H1 (cell line): ENCODE results near the gene CAMKMT. TPM values are rescaled to one million over a fixed set of nuclear protein-coding genes. Genes with fewer than 3 reads are reported as not detected.

Experiments
- CTCF ChIA-PET: fragments of 300-600 bp; sonication (Branson Sonifier 250); formaldehyde crosslinking; loops from one replicate; lab custom pipeline; 2021; ENCODE audit not compliant: partially characterized antibody; lab: Charles Lee
- POLR2A ChIA-PET: fragments of 300-600 bp; sonication (Branson Sonifier 250); formaldehyde crosslinking; loops from one replicate; lab custom pipeline; 2021; ENCODE audit warnings: inconsistent platforms; ENCODE audit not compliant: partially characterized antibody; lab: Charles Lee
- DNase-seq, 2 experiments: peaks; one replicate each; pipeline versions ENCODE4 v3.0.0 to v3.0.0-alpha.2; 2010 to 2022; ENCODE audit warnings: low spot score in 2 of 2, low read depth in 1 of 2, mixed read lengths in 1 of 2
- FAIRE-seq: peaks from 2 replicates; lab custom pipeline; 2011; peaks lifted over from hg19 to GRCh38; lab: Jason Lieb, UNC
- H2AFZ ChIP-seq: 2 replicates; pipeline ENCODE4 v1.8.1; 2012; ENCODE audit warnings: low read length, inconsistent platforms
- H2AK5ac ChIP-seq: 2 replicates; pipeline ENCODE4 v1.6.1; 2013; ENCODE audit warnings: low read depth, low read length
- H2BK120ac ChIP-seq: replicated peaks from 2 replicates; pipeline ENCODE3; 2013; ENCODE audit warnings: low read depth, low read length, inconsistent platforms
- H2BK12ac ChIP-seq: 2 replicates; pipeline ENCODE4 v1.6.1; 2013; ENCODE audit warnings: low read depth, low read length
- H2BK15ac ChIP-seq: 2 replicates; pipeline ENCODE4 v1.6.1; 2013; ENCODE audit warnings: low read length
- H2BK20ac ChIP-seq: 2 replicates; pipeline ENCODE4 v1.6.1; 2013; ENCODE audit warnings: low read length
- H2BK5ac ChIP-seq: 2 replicates; pipeline ENCODE4 v1.6.1; 2013; ENCODE audit warnings: low read depth, low read length
- H3K14ac ChIP-seq: 2 replicates; pipeline ENCODE4 v1.6.1; 2013; ENCODE audit warnings: inconsistent platforms; ENCODE audit not compliant: insufficient read length
- H3K18ac ChIP-seq: 2 replicates; pipeline ENCODE4 v1.6.1; 2013; ENCODE audit warnings: low read length; ENCODE audit errors: extremely low read depth
- H3K23ac ChIP-seq: 2 replicates; pipeline ENCODE4 v1.6.1; 2013; ENCODE audit warnings: inconsistent platforms; ENCODE audit not compliant: insufficient read length
- H3K23me2 ChIP-seq: 2 replicates; pipeline ENCODE4 v1.6.1; 2013; ENCODE audit warnings: low read depth, low read length
- H3K27ac ChIP-seq: 2 replicates; pipeline ENCODE4 v1.6.1; 2011; ENCODE audit warnings: low read depth, low read length, inconsistent platforms
- H3K27me3 ChIP-seq, 4 experiments: replicated peaks in 1 of 4; 1 replicate in 1 of 4; 2 replicates in 3 of 4; pipeline versions ENCODE4 v1.6.1 to v1.8.1; 2011 to 2013; ENCODE audit warnings: low read length in 3 of 4, mild to moderate bottlenecking in 3 of 4, inconsistent platforms in 2 of 4, mixed read lengths in 2 of 4, moderate library complexity in 1 of 4; ENCODE audit not compliant: control insufficient read depth in 3 of 4, insufficient read depth in 3 of 4; ENCODE audit errors: extremely low read depth in 1 of 4
- H3K36me3 ChIP-seq, 4 experiments: 2 replicates each; pipeline versions ENCODE4 v1.6.1 to v1.8.1; 2011 to 2013; ENCODE audit warnings: mild to moderate bottlenecking in 4 of 4, low read length in 3 of 4, moderate library complexity in 2 of 4, control low read depth in 1 of 4, inconsistent platforms in 1 of 4; ENCODE audit not compliant: insufficient read depth in 4 of 4, control insufficient read depth in 2 of 4
- H3K4ac ChIP-seq: replicated peaks from 2 replicates; pipeline ENCODE3; 2013; ENCODE audit warnings: low read length, low read depth, mixed read lengths, inconsistent platforms; ENCODE audit not compliant: insufficient read length
- H3K4me1 ChIP-seq, 4 experiments: replicated peaks in 1 of 4; 1 replicate in 1 of 4; 2 replicates in 3 of 4; pipeline versions ENCODE4 v1.6.1 to v1.8.1; 2011 to 2013; ENCODE audit warnings: low read length in 3 of 4, inconsistent platforms in 2 of 4, mixed read lengths in 1 of 4; ENCODE audit not compliant: insufficient read depth in 4 of 4, control insufficient read depth in 3 of 4
- H3K4me2 ChIP-seq, 2 experiments: 2 replicates each; pipeline versions ENCODE4 v1.6.1 to v1.8.1; 2011 to 2013; ENCODE audit warnings: low read depth in 2 of 2, low read length in 2 of 2, control low read depth in 1 of 2, inconsistent platforms in 1 of 2, mild to moderate bottlenecking in 1 of 2; ENCODE audit not compliant: insufficient read depth in 1 of 2
- H3K4me3 ChIP-seq, 4 experiments: fragments of 200-600, 300-600 bp in 1 of 4; sonication (generic), shearing (Covaris generic), sonication (Bioruptor Twin) in 1 of 4; 2 replicates each; pipeline versions ENCODE4 v1.5.1 to v1.8.1; 2011 to 2016; ENCODE audit warnings: low read length in 4 of 4, low read depth in 3 of 4, control low read depth in 2 of 4, inconsistent platforms in 2 of 4, mild to moderate bottlenecking in 2 of 4, mixed read lengths in 1 of 4, moderate library complexity in 1 of 4; ENCODE audit not compliant: insufficient read depth in 2 of 4; ENCODE audit errors: extremely low read depth in 1 of 4
- H3K56ac ChIP-seq: replicated peaks from 2 replicates; pipeline ENCODE3; 2013; ENCODE audit warnings: low read depth, mild to moderate bottlenecking, mixed read lengths, low read length, inconsistent platforms; ENCODE audit not compliant: insufficient read length
- H3K79me1 ChIP-seq: 2 replicates; pipeline ENCODE4 v1.6.1; 2013; ENCODE audit warnings: low read depth, low read length, control low read depth
- H3K79me2 ChIP-seq, 2 experiments: 2 replicates each; pipeline versions ENCODE4 v1.6.1 to v1.8.1; 2012 to 2013; ENCODE audit warnings: low read length in 2 of 2, mild to moderate bottlenecking in 2 of 2, inconsistent platforms in 1 of 2; ENCODE audit not compliant: insufficient read depth in 2 of 2, control insufficient read depth in 1 of 2
- H3K9ac ChIP-seq, 4 experiments: replicated peaks in 1 of 4; 1 replicate in 1 of 4; 2 replicates in 3 of 4; pipeline versions ENCODE4 v1.6.1 to v1.8.1; 2011 to 2013; ENCODE audit warnings: low read depth in 3 of 4, low read length in 3 of 4, control low read depth in 2 of 4, mild to moderate bottlenecking in 2 of 4, moderate library complexity in 2 of 4, inconsistent platforms in 1 of 4; ENCODE audit errors: extremely low read depth in 1 of 4
- H3K9me3 ChIP-seq, 2 experiments: 2 replicates each; pipeline versions ENCODE4 v1.6.1 to v1.8.1; 2012 to 2013; ENCODE audit warnings: mild to moderate bottlenecking in 2 of 2, moderate library complexity in 2 of 2, control low read depth in 1 of 2, inconsistent platforms in 1 of 2, low read depth in 1 of 2, low read length in 1 of 2, mixed read lengths in 1 of 2; ENCODE audit not compliant: insufficient read depth in 2 of 2
- H4K20me1 ChIP-seq, 2 experiments: replicated peaks in 1 of 2; 2 replicates each; pipeline versions ENCODE3 to v1.8.1; 2011 to 2013; ENCODE audit warnings: inconsistent platforms in 2 of 2, low read length in 2 of 2, mild to moderate bottlenecking in 1 of 2; ENCODE audit not compliant: insufficient read depth in 2 of 2, control insufficient read depth in 1 of 2
- H4K5ac ChIP-seq: 2 replicates; pipeline ENCODE4 v1.6.1; 2013; ENCODE audit warnings: low read length, low read depth, mixed read lengths, inconsistent platforms; ENCODE audit not compliant: insufficient read length
- H4K8ac ChIP-seq: 2 replicates; pipeline ENCODE4 v1.8.0; 2013; ENCODE audit warnings: mild to moderate bottlenecking, moderate library complexity, low read length, inconsistent platforms; ENCODE audit not compliant: insufficient read depth; ENCODE audit errors: extremely low read depth
- H4K91ac ChIP-seq: replicated peaks from 2 replicates; pipeline ENCODE3; 2013; ENCODE audit warnings: low read length, mixed read lengths, inconsistent platforms; ENCODE audit not compliant: insufficient read length
- ATF3 ChIP-seq: IDR thresholded peaks from 2 replicates; pipeline ENCODE4 v1.6.1; 2011; ENCODE audit warnings: low read depth, mild to moderate bottlenecking, low read length; ENCODE audit not compliant: insufficient read depth
- BRCA1 ChIP-seq: IDR thresholded peaks from 2 replicates; pipeline ENCODE4 v1.6.1; 2012; ENCODE audit warnings: low read depth, low read length, improper control_type of control experiment
- CBX5 ChIP-seq: fragments of 300-800, 300-1000 bp; sonication (generic); IDR thresholded peaks from 2 replicates; pipeline ENCODE4 v1.7.1; 2016; ENCODE audit warnings: antibody characterized with exemption, low read length, low read depth
- HDAC6 ChIP-seq: IDR thresholded peaks from one replicate; pipeline ENCODE4 v1.7.1; 2012; ENCODE audit warnings: low read depth, mild to moderate bottlenecking, inconsistent platforms, low read length, moderate library complexity
- JUND ChIP-seq: IDR thresholded peaks from 2 replicates; pipeline ENCODE4 v1.6.1; 2011; ENCODE audit warnings: mild to moderate bottlenecking, improper control_type of control experiment, low read length
- RBBP5 ChIP-seq: IDR thresholded peaks from 2 replicates; pipeline ENCODE4 v1.7.1; 2012; ENCODE audit warnings: low read depth, mild to moderate bottlenecking, inconsistent platforms, low read length, moderate library complexity, borderline replicate concordance
- RNF2 ChIP-seq: fragments of 200-900, 300-1000 bp; sonication (generic); IDR thresholded peaks from 2 replicates; pipeline ENCODE4 v1.7.1; 2016; ENCODE audit warnings: borderline replicate concordance, low read depth, mild to moderate bottlenecking, antibody characterized with exemption, low read length; ENCODE audit not compliant: poor library complexity, severe bottlenecking; ENCODE audit errors: missing control alignments
- SIN3A ChIP-seq, 2 experiments: IDR thresholded peaks in 1 of 2; conservative IDR thresholded peaks in 1 of 2; 2 replicates each; pipeline ENCODE4 v1.6.1; 2011 to 2012; ENCODE audit warnings: low read length in 2 of 2, improper control_type of control experiment in 1 of 2, low read depth in 1 of 2, mild to moderate bottlenecking in 1 of 2
- SIRT6 ChIP-seq: IDR thresholded peaks from one replicate; pipeline ENCODE4 v1.7.1; 2012; ENCODE audit warnings: low read length, inconsistent platforms
- TCF12 ChIP-seq: IDR thresholded peaks from 2 replicates; pipeline ENCODE4 v1.6.1; 2011; ENCODE audit warnings: low read depth, mild to moderate bottlenecking, low read length
- polyA plus RNA-seq, 7 experiments: library from polyadenylated mRNA; depleted of rRNA in 3 of 7; stranded (reverse) in 5 of 7; unstranded in 2 of 7; fragments of >200 nt in 5 of 7; fragments of 200-250 nt in 2 of 7; gene quantifications; 1 replicate in 5 of 7; 2 replicates in 1 of 7; 4 replicates in 1 of 7; pipeline versions ENCODE4 v1.2.1 to v1.2.3, GENCODE V29; 2011 to 2013; ENCODE audit warnings: missing spikeins in 2 of 7, mixed read lengths in 2 of 7
- total RNA-seq: library from RNA; stranded (reverse); fragmentation: NEBNext Ultra II Directional; extraction: Animal tissue kit (Norgen Biotek cat#: 25700); gene quantifications from 2 replicates; pipeline ENCODE4 v1.2.1, GENCODE V29; 2021

The CAMKMT gene
- total and polyA plus RNA-seq, 2 of the 8 experiments (the other 6 are each of a cell fraction or from before 2014, with no cell fraction given), result 14.7 to 22.4 TPM

DNA sequence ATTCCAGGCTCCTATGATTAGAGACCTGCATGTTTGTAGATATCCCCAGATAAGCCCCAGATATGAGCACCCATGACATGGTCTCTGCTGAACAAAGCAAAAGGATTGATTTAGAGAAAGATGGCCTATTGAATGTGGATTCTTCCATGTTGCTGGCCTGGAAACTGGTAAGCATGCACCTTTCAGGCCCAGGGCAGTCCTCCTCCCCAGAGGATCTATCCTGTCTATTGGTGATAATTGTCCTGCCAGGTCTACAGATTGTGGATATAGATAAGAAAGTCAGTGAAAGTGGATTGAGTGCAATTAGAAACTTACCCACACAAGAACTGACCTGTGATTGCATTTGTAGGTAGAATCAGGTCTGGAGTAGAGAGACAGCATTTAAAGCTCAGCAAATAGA is 322.8 kb downstream of the CAMKMT start:
- H3K4ac ChIP-seq, result no peak overlapping the region

More for the DNA sequence above, 322.8 kb downstream of the CAMKMT start:
- no peaks in the 10 kb centered on the region for H3K36me3 ChIP-seq
- H3K9ac ChIP-seq, result no peak overlapping the region
- CTCF ChIA-PET, result interaction anchor here (1.3 kb wide), 2 partner anchors 16 to 31 kb away, joined by 4 to 5 read pairs; no protein-coding TSS in a partner anchor
- H3K27ac ChIP-seq, result no peak overlapping the region
- no peak overlapping the region for H2BK20ac ChIP-seq
- no peaks in the 10 kb centered on the region for H3K23me2 ChIP-seq
- H3K27me3 ChIP-seq, result no peaks in the 10 kb centered on the region
- H4K20me1 ChIP-seq, result no peaks in the 10 kb centered on the region
- H3K79me2 ChIP-seq, result no peaks in the 10 kb centered on the region
- H2AFZ ChIP-seq, result no peak overlapping the region
- no peak overlapping the region for H2BK12ac ChIP-seq
- no peak overlapping the region; the same call in 1 of the 2 replicates for H2BK15ac ChIP-seq
- no peaks in the 10 kb centered on the region for H3K9me3 ChIP-seq
- no peaks in the 10 kb centered on the region for H3K79me1 ChIP-seq
- H3K23ac ChIP-seq, result no peak overlapping the region
- no peak overlapping the region for H2AK5ac ChIP-seq
- no peak overlapping the region for H2BK5ac ChIP-seq
- no peak overlapping the region for H3K56ac ChIP-seq
- H4K5ac ChIP-seq, result no peak overlapping the region
- H3K18ac ChIP-seq, result no peak overlapping the region
- H3K14ac ChIP-seq, result no peak overlapping the region
- POLR2A ChIA-PET, result no interaction called here
- H4K91ac ChIP-seq, result no peak overlapping the region
- H2BK120ac ChIP-seq, result no peak overlapping the region
- H3K4me2 ChIP-seq, result no peak overlapping the region
- no peak overlapping the region for H3K4me3 ChIP-seq
- DNase-seq (no peak), FAIRE-seq (no peak)
- H3K4me1 ChIP-seq, result peaks cover 0 to 11% (median under 1%) of the 10 kb centered on the region in 4 experiments; a peak in 2 of 7 replicates
- TF ChIP-seq JUND, result no peak
- no peak for TF ChIP-seq RBBP5
- TF ChIP-seq ATF3, result no peak
- TF ChIP-seq BRCA1, result no peak
- TF ChIP-seq SIN3A (conservative IDR thresholded peaks at IDR 0.05 in 1 of 2, IDR thresholded peaks at IDR 0.05 in 1 of 2; ENCODE audit: low read depth in 1 of 2, low read length in 2 of 2), result no peak
- TF ChIP-seq HDAC6, result no peak
- TF ChIP-seq CBX5, result no peak
- no peak for TF ChIP-seq TCF12
- TF ChIP-seq SIRT6, result no peak
- no peak for TF ChIP-seq RNF2
- no peak overlapping the region for H4K8ac ChIP-seq
